ENCODE data around the gene YKT6.

Gene YKT6

GRCh38 chr7:44213206-44213876 is 12.6 kb downstream of the YKT6 start:
- intact Hi-C loops (cut with micrococcal nuclease) = no loop called here
- H3K27me3 Mint-ChIP-seq = no peaks in the 10 kb centered on the region
- H3K4me3 Mint-ChIP-seq = no peak overlapping the region
- H3K27ac Mint-ChIP-seq = no peak overlapping the region
- H3K4me1 Mint-ChIP-seq (ENCODE audit: low read depth) = peaks cover 20% of the 10 kb centered on the region
- peaks cover 61% of the 10 kb centered on the region for H3K36me3 Mint-ChIP-seq (ENCODE audit: low read depth)
- H3K9me3 Mint-ChIP-seq = no peaks in the 10 kb centered on the region

DNA sequence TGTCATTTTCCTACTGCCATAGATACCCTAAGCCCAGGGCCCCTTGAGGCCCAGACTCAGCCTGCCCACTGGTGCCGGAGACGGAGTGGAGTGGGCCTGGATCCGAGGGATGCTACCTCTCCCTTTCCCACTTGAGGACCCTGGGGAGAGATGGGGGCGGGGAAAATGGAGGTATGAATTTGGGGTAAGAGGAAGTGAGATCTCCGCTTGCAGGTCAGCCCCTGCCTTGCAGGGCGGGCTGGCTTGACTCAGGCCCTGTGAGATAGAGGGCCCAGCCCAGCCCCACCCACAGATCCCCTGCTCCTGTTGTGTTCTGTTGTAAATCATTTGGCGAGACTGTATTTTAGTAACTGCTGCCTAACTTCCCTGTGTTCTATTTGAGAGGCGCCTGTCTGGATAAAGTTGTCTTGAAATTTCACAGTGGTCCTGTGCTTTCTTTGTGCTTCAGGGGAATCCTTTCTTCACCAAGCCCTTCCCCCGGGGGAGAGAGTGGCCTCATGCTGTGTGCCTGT is 13.2 kb downstream of the YKT6 start:
- Mint-ChIP-seq H3K36me3 (ENCODE audit: low read depth) (peaks cover 55% of the 10 kb centered on the region), H3K9me3 (no peaks in the 10 kb centered on the region), H3K4me1 (ENCODE audit: low read depth) (peaks cover 20% of the 10 kb centered on the region), H3K27ac (no peak overlapping the region), H3K4me3 (no peak overlapping the region), H3K27me3 (no peaks in the 10 kb centered on the region)
- intact Hi-C loops (cut with micrococcal nuclease) = no loop called here

DNA sequence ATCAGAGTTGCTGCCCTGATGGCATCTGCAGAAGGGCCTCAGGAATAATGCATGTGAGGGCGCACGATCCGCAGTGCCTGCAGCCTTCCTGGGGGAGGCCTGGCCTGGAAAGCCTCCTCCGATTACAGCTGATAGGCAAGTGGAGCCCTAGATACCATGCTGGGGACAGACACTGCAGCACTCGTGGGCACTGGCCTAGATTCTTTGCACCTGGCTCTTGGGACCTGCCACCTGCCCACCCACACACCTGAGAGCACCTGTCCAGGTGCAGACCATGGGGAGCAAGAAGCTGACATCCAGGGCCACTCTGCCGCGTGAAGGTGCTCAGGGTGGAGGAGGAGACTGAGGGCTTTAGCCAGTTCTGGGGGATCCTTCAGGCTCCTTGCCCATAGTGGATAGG is 14.8 kb downstream of the YKT6 start:
- Mint-ChIP-seq H3K4me3 (no peak overlapping the region), H3K9me3 (no peaks in the 10 kb centered on the region), H3K36me3 (ENCODE audit: low read depth) (peaks cover 40% of the 10 kb centered on the region), H3K4me1 (ENCODE audit: low read depth) (peaks cover 20% of the 10 kb centered on the region), H3K27ac (no peak overlapping the region), H3K27me3 (no peaks in the 10 kb centered on the region)
- intact Hi-C loops (cut with micrococcal nuclease) = no loop called here

DNA sequence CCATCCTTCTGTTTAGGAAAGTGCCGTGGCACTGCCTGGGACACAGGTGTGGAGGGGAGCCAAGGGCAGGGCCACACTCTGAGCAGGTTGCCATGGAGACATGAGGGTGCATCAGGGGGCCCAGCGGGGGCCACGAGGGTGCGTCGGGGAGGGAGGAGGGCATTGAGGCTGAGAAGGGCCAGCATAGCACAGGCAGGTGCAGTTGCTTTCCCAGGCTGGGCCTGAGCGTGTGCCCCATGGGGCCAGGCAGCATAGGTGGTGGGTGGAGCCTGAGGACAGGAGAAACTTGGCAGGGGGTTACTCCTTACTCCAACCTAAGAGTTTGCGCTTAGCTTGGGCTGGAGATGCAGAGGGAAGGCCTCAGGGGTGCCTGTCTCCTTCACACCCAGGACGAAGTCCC is 15.2 kb downstream of the YKT6 start:
- Mint-ChIP-seq H3K4me1 (ENCODE audit: low read depth) (peaks cover 20% of the 10 kb centered on the region), H3K27ac (no peak overlapping the region), H3K4me3 (no peak overlapping the region), H3K27me3 (no peaks in the 10 kb centered on the region), H3K36me3 (ENCODE audit: low read depth) (peaks cover 35% of the 10 kb centered on the region), H3K9me3 (no peaks in the 10 kb centered on the region)
- intact Hi-C loops (cut with micrococcal nuclease) = no loop called here

GRCh38 chr7:44216521-44217222 is 15.9 kb downstream of the YKT6 start:
- Mint-ChIP-seq H3K4me1 (ENCODE audit: low read depth) (peaks cover 20% of the 10 kb centered on the region), H3K27me3 (no peaks in the 10 kb centered on the region), H3K9me3 (no peaks in the 10 kb centered on the region), H3K4me3 (no peak overlapping the region), H3K36me3 (ENCODE audit: low read depth) (peaks cover 28% of the 10 kb centered on the region), H3K27ac (no peak overlapping the region)
- intact Hi-C loops (cut with micrococcal nuclease) = no loop called here

DNA sequence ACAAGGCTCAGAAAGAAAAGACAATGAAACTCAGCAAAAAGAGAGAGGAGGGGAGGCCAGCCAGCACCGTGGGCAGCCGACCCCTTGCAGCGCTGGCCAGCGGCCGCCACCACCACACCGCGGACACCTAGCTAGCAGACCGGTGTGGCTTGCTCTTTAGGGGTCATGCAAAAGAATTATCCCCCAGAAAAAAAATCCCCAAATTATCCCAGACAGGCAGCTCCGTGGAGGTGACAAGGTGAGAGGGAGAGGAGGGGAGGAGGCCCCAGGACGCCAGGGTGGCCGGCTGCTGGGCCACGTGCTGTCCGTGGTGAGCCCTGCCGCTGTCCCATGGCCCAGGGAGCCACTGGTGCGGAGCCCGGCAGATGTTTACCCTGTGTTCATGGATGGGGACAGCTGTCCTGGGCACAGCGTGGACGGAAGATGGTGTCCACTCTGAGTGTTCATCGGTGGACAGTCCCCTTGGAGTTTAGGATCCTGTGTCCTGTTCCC is 16.5 kb downstream of the YKT6 start:
- peaks cover 19% of the 10 kb centered on the region for H3K4me1 Mint-ChIP-seq (ENCODE audit: low read depth)
- intact Hi-C loops (cut with micrococcal nuclease) = no loop called here
- H3K27me3 Mint-ChIP-seq = no peaks in the 10 kb centered on the region
- H3K4me3 Mint-ChIP-seq = no peak overlapping the region
- H3K36me3 Mint-ChIP-seq (ENCODE audit: low read depth) = peaks cover 22% of the 10 kb centered on the region
- H3K9me3 Mint-ChIP-seq = no peaks in the 10 kb centered on the region
- H3K27ac Mint-ChIP-seq = no peak overlapping the region

DNA sequence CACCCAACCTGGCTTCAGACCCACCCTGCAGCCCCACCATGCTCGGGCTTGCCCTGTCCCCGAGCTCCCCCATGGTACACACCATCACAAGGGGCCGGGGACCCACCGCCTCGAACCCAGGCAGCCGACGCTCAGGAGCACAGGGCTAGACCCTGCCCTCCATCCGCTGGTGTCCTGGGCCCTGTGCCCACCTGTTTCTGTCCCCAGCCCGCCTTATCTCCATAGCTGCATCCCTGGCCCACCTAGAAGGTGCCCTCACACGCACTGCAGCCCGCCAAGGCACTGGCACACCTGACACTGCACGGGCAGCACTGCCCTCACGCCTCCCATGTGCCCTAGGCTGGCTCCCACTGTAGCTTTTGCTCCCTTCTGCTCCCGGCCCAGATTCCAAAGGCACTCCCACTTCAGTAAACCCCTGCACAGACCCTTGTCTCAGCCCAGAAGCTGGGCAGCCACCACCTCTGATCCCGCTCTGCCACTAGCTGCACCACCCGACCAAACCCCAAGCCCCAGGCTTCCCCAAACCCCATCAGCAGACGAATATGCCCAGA is 17.1 kb downstream of the YKT6 start:
- intact Hi-C loops (cut with micrococcal nuclease) = no loop called here
- no peaks in the 10 kb centered on the region for H3K9me3 Mint-ChIP-seq
- H3K4me1 Mint-ChIP-seq (ENCODE audit: low read depth) = peaks cover 14% of the 10 kb centered on the region
- H3K27me3 Mint-ChIP-seq = no peaks in the 10 kb centered on the region
- H3K36me3 Mint-ChIP-seq (ENCODE audit: low read depth) = peaks cover 16% of the 10 kb centered on the region
- H3K27ac Mint-ChIP-seq = no peak overlapping the region
- H3K4me3 Mint-ChIP-seq = no peak overlapping the region

GRCh38 chr7:44218418-44219201 is 17.8 kb downstream of the YKT6 start:
- no peak overlapping the region for H3K27ac Mint-ChIP-seq
- intact Hi-C loops (cut with micrococcal nuclease) = no loop called here
- H3K4me1 Mint-ChIP-seq (ENCODE audit: low read depth) = peaks cover 12% of the 10 kb centered on the region
- H3K9me3 Mint-ChIP-seq = no peaks in the 10 kb centered on the region
- peaks cover 9% of the 10 kb centered on the region for H3K36me3 Mint-ChIP-seq (ENCODE audit: low read depth)
- H3K4me3 Mint-ChIP-seq = no peak overlapping the region
- H3K27me3 Mint-ChIP-seq = no peaks in the 10 kb centered on the region

GRCh38 chr7:44219371-44220045 is 18.7 kb downstream of the YKT6 start:
- Mint-ChIP-seq H3K4me1 (ENCODE audit: low read depth) (peaks cover 3% of the 10 kb centered on the region), H3K9me3 (no peaks in the 10 kb centered on the region), H3K27me3 (no peaks in the 10 kb centered on the region), H3K36me3 (ENCODE audit: low read depth) (peaks cover 3% of the 10 kb centered on the region), H3K4me3 (no peak overlapping the region), H3K27ac (no peak overlapping the region)
- intact Hi-C loops (cut with micrococcal nuclease) = no loop called here

DNA sequence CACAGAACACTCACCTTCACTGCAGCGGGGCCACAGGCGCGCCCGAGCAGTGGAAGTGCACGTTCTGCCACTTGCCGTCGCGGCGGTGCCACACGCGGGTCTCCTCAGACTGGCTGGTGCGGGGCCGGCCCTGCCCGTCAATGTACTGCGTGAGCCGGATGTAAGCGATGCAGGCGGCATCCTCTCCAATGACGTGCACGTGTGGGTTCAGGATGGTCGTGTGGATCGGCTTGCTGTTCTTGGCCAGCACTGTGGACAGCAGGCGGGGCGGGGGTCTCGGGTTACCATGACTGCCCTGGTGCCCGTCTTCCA is 19.2 kb downstream of the YKT6 start:
- Mint-ChIP-seq H3K9me3 (no peaks in the 10 kb centered on the region), H3K4me1 (ENCODE audit: low read depth) (no peaks in the 10 kb centered on the region)

DNA sequence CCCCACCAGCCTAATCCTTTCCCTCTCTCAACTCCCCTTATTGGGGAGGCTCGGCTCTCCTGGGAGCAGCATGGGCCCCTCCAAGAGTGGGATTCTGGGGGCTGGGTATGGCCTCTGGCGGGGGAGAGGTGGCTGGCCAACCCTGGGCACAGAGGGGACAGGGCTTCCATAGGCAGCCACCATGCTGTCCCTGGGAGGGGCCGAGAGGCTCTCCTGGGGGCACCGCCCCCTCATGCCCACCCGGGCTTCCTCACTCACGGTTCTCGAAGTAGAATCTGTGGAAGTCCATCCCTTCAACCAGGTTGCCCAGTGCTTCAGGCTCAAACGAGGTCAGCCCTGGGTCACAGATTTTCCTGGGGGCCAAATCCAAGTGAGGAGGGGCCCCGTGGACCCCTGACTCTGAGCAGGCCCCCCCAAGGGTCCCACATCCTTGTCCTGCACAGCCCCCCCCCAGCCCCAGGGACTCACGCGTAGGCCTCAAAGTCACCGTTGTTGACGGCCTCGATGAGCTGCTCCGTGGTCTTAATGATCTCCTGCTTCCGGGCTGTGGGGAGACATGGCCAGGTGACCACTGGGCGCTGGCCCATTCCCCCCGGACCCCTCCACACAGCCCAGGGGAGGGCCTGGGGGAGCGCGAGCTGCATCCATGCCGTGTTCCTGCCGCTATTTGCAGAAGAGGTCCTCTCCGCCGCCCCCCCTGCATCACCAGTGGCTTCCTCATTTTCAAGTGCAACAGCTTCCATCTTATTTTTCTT is 19.8 kb downstream of the YKT6 start:
- H3K4me3 Mint-ChIP-seq = no peak overlapping the region
- H3K9me3 Mint-ChIP-seq = no peaks in the 10 kb centered on the region
- no peaks in the 10 kb centered on the region for H3K4me1 Mint-ChIP-seq (ENCODE audit: low read depth)
- H3K27ac Mint-ChIP-seq = no peak overlapping the region
- no peaks in the 10 kb centered on the region for H3K27me3 Mint-ChIP-seq
- intact Hi-C loops (cut with micrococcal nuclease) = no loop called here
- no peaks in the 10 kb centered on the region for H3K36me3 Mint-ChIP-seq (ENCODE audit: low read depth)

More for the DNA sequence above, 19.2 kb downstream of the YKT6 start:
- intact Hi-C loops (cut with micrococcal nuclease) = no loop called here
- Mint-ChIP-seq H3K27ac (no peak overlapping the region), H3K4me3 (no peak overlapping the region), H3K27me3 (no peaks in the 10 kb centered on the region), H3K36me3 (ENCODE audit: low read depth) (no peaks in the 10 kb centered on the region)

DNA sequence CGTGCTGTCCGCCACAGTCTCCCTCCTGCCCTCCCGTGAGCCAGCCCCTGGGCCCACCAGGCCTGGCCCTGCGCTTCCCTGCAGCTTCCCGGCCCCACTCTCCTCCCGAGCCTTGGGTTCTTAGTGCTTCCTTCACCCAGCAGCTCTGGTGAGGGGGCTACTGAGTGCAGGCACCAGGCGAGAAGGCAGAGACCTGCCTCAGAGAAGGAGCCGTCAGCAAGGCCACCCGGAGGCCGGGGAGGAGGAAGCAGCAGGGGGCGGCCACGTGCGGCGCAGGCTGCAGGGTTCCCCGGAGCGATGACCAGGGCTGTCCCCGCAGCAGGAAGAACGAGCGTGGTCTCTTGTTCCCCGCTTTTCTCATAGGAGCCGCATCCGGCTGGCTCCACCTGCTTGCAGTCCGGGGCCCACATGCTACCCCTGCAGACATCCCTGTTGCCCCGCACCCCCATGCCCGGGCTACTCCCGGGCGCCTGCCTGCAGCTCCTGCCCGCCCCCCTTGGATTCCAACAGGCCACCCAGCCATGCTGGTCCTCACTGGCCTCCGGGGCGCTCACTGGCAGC is 20.5 kb downstream of the YKT6 start:
- H3K4me1 Mint-ChIP-seq (ENCODE audit: low read depth) = no peaks in the 10 kb centered on the region
- H3K9me3 Mint-ChIP-seq = no peaks in the 10 kb centered on the region
- intact Hi-C loops (cut with micrococcal nuclease) = no loop called here
- no peaks in the 10 kb centered on the region for H3K36me3 Mint-ChIP-seq (ENCODE audit: low read depth)
- no peak overlapping the region for H3K4me3 Mint-ChIP-seq
- peaks cover 4% of the 10 kb centered on the region for H3K27me3 Mint-ChIP-seq
- no peak overlapping the region for H3K27ac Mint-ChIP-seq

DNA sequence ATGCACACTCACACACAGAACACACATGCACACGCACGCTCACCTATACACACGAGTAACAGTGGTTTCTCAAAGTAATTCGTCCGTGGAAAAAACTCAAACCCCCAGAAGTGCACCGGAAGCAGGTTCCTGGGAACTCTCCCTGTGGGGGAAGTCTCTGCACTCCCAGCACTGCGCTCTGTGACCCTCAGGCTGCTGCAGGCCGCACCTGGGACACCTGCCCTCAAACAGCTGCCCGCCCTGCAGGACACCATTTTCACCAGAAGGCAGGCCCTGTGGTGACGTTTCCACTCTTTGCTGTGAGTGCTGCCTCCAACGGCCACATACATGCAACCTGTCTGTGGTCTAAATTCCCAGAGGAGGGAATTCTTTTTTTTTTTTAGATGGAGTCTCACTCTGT is 21.3 kb downstream of the YKT6 start:
- no peaks in the 10 kb centered on the region for H3K4me1 Mint-ChIP-seq (ENCODE audit: low read depth)
- H3K27ac Mint-ChIP-seq = no peak overlapping the region
- H3K4me3 Mint-ChIP-seq = no peak overlapping the region

More for the DNA sequence above, 21.3 kb downstream of the YKT6 start:
- Mint-ChIP-seq H3K9me3 (no peaks in the 10 kb centered on the region), H3K27me3 (peaks cover 6% of the 10 kb centered on the region), H3K36me3 (ENCODE audit: low read depth) (no peaks in the 10 kb centered on the region)
- intact Hi-C loops (cut with micrococcal nuclease) = no loop called here

Measured in dendritic cell treated with granulocyte-macrophage colony-stimulating factor and Interleukin-4, amounts not matched to agents 40 ng/mL and 50 ng/mL, for 4 days (primary cell).